Ascending aorta (tissue), 2 donors: ENCODE measurements around the gene CIP2A. TPM values are rescaled to one million over a fixed set of nuclear protein-coding genes. Genes with fewer than 3 reads are reported as not detected.
A peak's percentile ranks its signal among the peaks of the same experiment; 100 is the strongest.

Source experiments
- DNase-seq, 2 donors: peaks; one replicate each; pipeline ENCODE4 v3.0.0-alpha.2; 2019; ENCODE audit warnings: low spot score in 2 of 2
- H3K27ac ChIP-seq, 2 donors: fragments of 200-600 bp; sonication (generic); one replicate each; pipeline ENCODE4 v1.5.1; 2016 to 2017; ENCODE audit warnings: mild to moderate bottlenecking in 1 of 2
- H3K27me3 ChIP-seq: fragments of 200-600 bp; sonication (generic); one replicate; pipeline ENCODE4 v1.5.1; 2017
- H3K36me3 ChIP-seq, 2 donors: fragments of 200-600 bp; sonication (generic); one replicate each; pipeline ENCODE4 v1.5.1; 2016
- H3K4me1 ChIP-seq, 2 donors: fragments of 200-600 bp; sonication (generic); one replicate each; pipeline ENCODE4 v1.5.1; 2016 to 2017; ENCODE audit warnings: mild to moderate bottlenecking in 1 of 2
- H3K4me3 ChIP-seq, 2 donors: fragments of 200-600 bp; sonication (generic); one replicate each; pipeline ENCODE4 v1.5.1; 2016 to 2017; ENCODE audit warnings: mild to moderate bottlenecking in 1 of 2
- H3K9me3 ChIP-seq, 2 donors: fragments of 200-600 bp; sonication (generic); one replicate each; pipeline ENCODE4 v1.5.1; 2016
- intact Hi-C: fragments of 100-400 bp; cut with DNase I; formaldehyde crosslinking; loops from one replicate; pipeline ENCODE4 v1.15.1; 2023
- total RNA-seq: library from RNA; depleted of rRNA; stranded (reverse); fragments of >200 nt; gene quantifications from one replicate; pipeline ENCODE4 v1.1.0, GENCODE V29; 2016
- TF ChIP-seq, protein P1 (sequence below), 3 experiments: fragments of 200-600 bp in 2 of 3; fragments of 450-650 bp in 1 of 3; sonication (generic) in 2 of 3; IDR thresholded peaks; one replicate each; pipeline ENCODE4 v1.5.1; 2016 to 2019; ENCODE audit warnings: antibody characterized with exemption in 3 of 3, mild to moderate bottlenecking in 1 of 3, moderate library complexity in 1 of 3

Gene CIP2A
- total RNA-seq, 1 donor from 2014 or later: not detected

- Histone ChIP-seq H3K27ac (no peak overlapping the region), H3K9me3 (no peaks in the 10 kb centered on the region), H3K36me3 (no peaks in the 10 kb centered on the region), H3K4me3 (no peak overlapping the region), H3K27me3 (no peaks in the 10 kb centered on the region), H3K4me1 (peaks cover 0 to 4% of the 10 kb centered on the region in 2 donors)
- intact Hi-C loops: loop anchor here (10.0 kb wide), 1 partner anchor 375 kb away; the partner anchor contains the start of gene IFT57
- TF ChIP-seq, protein P1, sequence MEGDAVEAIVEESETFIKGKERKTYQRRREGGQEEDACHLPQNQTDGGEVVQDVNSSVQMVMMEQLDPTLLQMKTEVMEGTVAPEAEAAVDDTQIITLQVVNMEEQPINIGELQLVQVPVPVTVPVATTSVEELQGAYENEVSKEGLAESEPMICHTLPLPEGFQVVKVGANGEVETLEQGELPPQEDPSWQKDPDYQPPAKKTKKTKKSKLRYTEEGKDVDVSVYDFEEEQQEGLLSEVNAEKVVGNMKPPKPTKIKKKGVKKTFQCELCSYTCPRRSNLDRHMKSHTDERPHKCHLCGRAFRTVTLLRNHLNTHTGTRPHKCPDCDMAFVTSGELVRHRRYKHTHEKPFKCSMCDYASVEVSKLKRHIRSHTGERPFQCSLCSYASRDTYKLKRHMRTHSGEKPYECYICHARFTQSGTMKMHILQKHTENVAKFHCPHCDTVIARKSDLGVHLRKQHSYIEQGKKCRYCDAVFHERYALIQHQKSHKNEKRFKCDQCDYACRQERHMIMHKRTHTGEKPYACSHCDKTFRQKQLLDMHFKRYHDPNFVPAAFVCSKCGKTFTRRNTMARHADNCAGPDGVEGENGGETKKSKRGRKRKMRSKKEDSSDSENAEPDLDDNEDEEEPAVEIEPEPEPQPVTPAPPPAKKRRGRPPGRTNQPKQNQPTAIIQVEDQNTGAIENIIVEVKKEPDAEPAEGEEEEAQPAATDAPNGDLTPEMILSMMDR (IDR thresholded peaks at IDR 0.05): no peak
- DNase-seq: no peak
These were observed 10.6 kb upstream of the CIP2A start for GRCh38 chr3:108599677-108600409.

DNA sequence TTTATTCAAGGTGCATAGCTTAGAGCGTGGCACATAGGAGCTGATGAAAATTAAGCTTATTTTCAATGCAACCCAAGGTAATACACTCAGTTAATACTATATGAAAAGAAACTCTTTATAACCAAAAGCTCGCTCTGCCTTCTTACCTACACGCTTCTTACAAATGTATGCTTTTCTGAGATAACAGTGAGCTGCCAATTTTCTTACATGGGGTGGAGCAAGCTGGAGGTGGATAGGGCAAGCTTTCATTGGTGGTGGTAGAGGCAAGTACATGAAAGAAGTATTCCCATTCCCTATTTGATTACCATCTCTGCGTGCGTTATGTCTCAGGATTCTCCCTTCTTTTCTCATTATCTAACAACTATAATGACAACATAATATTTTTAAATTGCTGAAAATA lies 9.1 kb upstream of the CIP2A start:
- no peak for DNase-seq
- Histone ChIP-seq H3K36me3 (no peaks in the 10 kb centered on the region), H3K27me3 (no peaks in the 10 kb centered on the region), H3K9me3 (no peaks in the 10 kb centered on the region), H3K27ac (no peak overlapping the region), H3K4me3 (no peak overlapping the region), H3K4me1 (peaks cover 0 to 4% of the 10 kb centered on the region in 2 donors)
- TF ChIP-seq, protein P1 (IDR thresholded peaks at IDR 0.05): no peak
- intact Hi-C loops: loop anchor here (10.0 kb wide), 1 partner anchor 374 kb away; the partner anchor contains the start of gene IFT57

- H3K36me3 ChIP-seq: no peaks in the 10 kb centered on the region
- H3K4me3 ChIP-seq: no peak overlapping the region
- H3K27me3 ChIP-seq: no peaks in the 10 kb centered on the region
- H3K4me1 ChIP-seq: peaks cover 0 to 4% of the 10 kb centered on the region in 2 donors
- no peak for DNase-seq
- no peaks in the 10 kb centered on the region for H3K9me3 ChIP-seq
- intact Hi-C loops: loop anchor here (10.0 kb wide), 1 partner anchor 371 kb away; the partner anchor contains the start of gene IFT57
- H3K27ac ChIP-seq: no peak overlapping the region
- TF ChIP-seq, protein P1 (IDR thresholded peaks at IDR 0.05): no peak
These were observed 6.1 kb upstream of the CIP2A start for GRCh38 chr3:108595321-108595720.

DNA sequence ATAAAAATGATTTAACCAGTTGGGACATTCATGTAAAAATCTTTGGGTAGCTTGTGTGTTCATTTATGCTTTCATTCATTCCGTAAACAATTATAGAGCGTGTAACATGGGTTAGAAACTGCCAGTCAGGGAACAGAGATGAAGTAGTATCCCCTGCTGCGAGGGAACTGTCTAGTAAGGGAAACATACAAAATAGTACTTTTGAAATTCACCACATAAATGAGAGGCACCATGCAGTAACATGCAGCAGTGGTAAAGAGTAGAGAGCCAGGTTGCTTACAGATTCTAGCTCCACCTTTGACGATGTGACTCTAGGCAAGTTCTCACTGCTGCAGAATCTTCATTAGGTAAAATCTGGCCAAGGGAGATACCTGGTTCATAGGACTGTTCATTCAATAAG lies 1.2 kb upstream of the CIP2A start:
- intact Hi-C loops: loop anchor here (10.0 kb wide), 1 partner anchor 366 kb away; the partner anchor contains the start of gene IFT57

GRCh38 chr3:108589998-108590323 lies 723 bp upstream of the CIP2A start:
- TF ChIP-seq, protein P1 (IDR thresholded peaks at IDR 0.05): peak in 2 of 3 experiments; percentile 4 to 12
- H3K27me3 ChIP-seq: no peaks in the 10 kb centered on the region
- peak overlapping the region; percentile 70 to 71 for H3K4me3 ChIP-seq
- no peaks in the 10 kb centered on the region for H3K36me3 ChIP-seq
- H3K4me1 ChIP-seq: peaks cover 0 to 2% of the 10 kb centered on the region in 2 donors
- peak overlapping the region; percentile 93 for H3K27ac ChIP-seq
- no peak for DNase-seq
- intact Hi-C loops: loop anchor here (5.0 to 10.0 kb wide), 4 partner anchors 365 to 1355 kb away; partner anchors contain the start of genes BBX, CD47 and IFT57
- no peaks in the 10 kb centered on the region for H3K9me3 ChIP-seq

More for the DNA sequence above, 1.2 kb upstream of the CIP2A start:
- H3K9me3 ChIP-seq: no peaks in the 10 kb centered on the region
- no peaks in the 10 kb centered on the region for H3K27me3 ChIP-seq
- TF ChIP-seq, protein P1 (IDR thresholded peaks at IDR 0.05): no peak
- no peak overlapping the region for H3K27ac ChIP-seq
- H3K36me3 ChIP-seq: no peaks in the 10 kb centered on the region
- peaks cover 0 to 2% of the 10 kb centered on the region in 2 donors for H3K4me1 ChIP-seq
- peak overlapping the region; percentile 70 to 71 for H3K4me3 ChIP-seq
- no peak for DNase-seq
